Limb (tissue), 2 donors: ENCODE data around the gene CDIPT.
A peak's percentile ranks its signal among the peaks of the same experiment; 100 is the strongest.

Source experiments
- DNase-seq, 2 donors: peaks; one replicate each; pipeline ENCODE4 v3.0.0-alpha.2; 2016; ENCODE audit errors: extremely low spot score in 2 of 2

The CDIPT gene

DNA sequence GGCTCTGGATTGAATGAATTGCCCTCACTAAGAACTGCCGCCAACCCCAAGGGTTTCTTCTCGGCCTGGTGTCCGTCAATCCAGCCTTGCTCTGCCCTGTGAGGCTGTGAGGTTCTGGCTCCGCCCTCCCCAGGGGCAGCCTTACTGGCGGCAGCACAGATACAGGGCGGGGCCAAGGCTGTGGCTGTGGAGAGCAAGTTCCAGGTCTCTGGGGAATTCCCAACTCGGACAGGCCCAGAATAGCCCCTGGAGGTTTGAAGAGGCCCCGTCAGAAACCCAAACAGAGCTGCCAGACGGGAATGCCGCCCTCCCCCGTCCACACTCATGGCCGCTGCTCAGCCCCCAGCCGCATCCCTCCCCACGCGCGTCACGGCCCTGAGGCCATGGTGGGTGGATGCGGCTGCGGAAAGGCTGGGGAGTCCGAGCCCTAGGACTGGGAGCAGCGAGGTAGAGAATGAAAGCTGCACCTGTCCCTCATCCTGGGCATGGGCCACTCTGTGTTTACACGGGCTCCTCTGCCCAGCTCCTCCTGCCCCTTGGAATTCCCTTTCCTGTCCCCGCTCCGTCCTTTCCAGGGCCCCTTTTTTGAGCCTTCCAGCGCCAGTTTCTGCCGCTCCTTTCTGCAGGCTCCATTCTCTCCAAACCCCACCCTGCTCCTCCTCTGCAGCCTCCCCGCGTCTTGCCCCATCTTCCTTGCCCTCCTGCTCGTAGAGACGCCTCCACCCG, 51.7 kb downstream of the CDIPT start:
- DNase-seq = peak; percentile 87 to 89

DNA sequence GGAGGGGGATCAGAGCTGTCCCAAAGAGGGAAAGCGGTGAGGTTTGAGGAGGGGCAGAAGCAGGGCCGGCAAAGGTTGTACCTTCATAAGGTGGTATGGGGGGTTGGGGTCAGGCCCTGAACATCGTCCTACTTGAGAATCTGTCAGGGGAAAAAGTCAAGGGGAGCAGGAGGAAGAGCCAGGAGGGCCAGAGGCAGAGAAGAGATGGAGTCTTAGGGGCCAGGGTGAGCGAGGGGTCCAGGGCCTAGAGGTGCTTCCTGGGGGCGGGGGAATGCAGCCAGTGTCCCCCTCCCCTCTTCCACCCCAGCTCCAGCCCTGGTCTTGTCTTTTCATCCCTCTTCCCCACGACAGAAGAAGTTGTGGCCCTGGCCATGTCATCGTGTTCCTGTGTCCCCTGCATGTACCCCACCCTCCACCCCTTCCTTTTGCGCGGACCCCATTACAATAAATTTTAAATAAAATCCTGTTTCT, 52.3 kb downstream of the CDIPT start:
- no peak for DNase-seq

DNA sequence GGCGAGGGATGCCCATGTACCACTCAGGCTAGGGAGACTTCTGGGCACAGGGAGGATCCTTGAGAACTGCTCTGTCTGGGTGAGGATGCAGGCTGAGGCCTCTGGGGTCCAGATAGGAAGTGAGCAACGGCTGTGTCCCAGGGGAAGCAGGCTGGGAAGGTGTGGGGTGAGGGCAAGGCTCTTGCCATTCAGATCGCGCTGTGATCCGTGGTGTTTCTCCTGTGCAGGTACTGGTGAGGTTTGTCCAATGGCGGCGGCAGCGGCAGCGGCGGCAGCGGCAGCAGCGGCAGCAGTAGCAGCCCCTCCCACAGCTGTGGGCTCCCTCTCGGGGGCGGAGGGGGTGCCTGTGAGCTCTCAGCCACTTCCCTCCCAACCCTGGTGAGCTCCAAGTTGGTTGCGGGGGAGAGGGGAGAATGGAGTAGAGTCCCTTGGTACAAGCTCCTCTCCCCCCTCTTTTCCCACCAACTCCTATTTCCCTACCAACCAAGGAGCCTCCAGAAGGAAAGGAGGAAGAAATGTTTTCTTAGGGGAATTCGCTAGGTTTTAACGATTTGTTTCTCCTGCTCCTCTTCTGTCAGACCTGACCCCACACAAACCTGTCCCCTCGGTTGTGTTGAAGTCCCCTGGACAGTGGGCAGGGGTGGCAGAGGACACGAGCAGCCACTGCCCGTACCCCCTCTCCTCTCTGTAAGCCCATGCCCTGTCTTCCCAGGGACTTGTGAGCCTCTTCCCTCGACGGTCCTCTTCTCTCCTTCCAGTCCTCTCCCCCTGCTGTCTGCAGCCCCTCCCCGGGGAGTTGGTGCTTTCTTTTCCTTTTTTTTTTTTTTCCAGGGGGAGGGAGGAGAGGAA, 53.0 kb downstream of the CDIPT start:
- DNase-seq = peak in 1 of 2 donors; percentile 51

GRCh38 chr16:29809031-29809747, 53.8 kb downstream of the CDIPT start:
- DNase-seq = no peak
